Karpas-422 (cell line): Measurements from ENCODE around the gene CYP21A2. TPM values are rescaled to one million over a fixed set of nuclear protein-coding genes. Genes with fewer than 3 reads are reported as not detected.

Source experiments
- DNase-seq: peaks from one replicate; pipeline ENCODE4 v3.0.0-alpha.2; 2015
- H2AFZ ChIP-seq: fragments of 200-600 bp; sonication (generic); 2 replicates; pipeline ENCODE4 v1.6.1; 2014; ENCODE audit warnings: antibody characterized with exemption, low read length, mixed read lengths
- H3K27ac ChIP-seq: fragments of 200-600 bp; sonication (generic); 2 replicates; pipeline ENCODE4 v1.5.1; 2014; ENCODE audit warnings: mild to moderate bottlenecking, low read length, moderate library complexity
- H3K27me3 ChIP-seq: fragments of 200-600 bp; sonication (generic); 2 replicates; pipeline ENCODE4 v1.6.1; 2014; ENCODE audit warnings: low read length, mixed read lengths
- H3K36me3 ChIP-seq: fragments of 200-600 bp; sonication (generic); 2 replicates; pipeline ENCODE4 v1.6.1; 2014; ENCODE audit warnings: low read length, mixed read lengths; ENCODE audit not compliant: insufficient read depth
- H3K4me1 ChIP-seq: fragments of 200-600 bp; sonication (generic); 2 replicates; pipeline ENCODE4 v1.6.1; 2014; ENCODE audit warnings: mild to moderate bottlenecking, low read length, mixed read lengths
- H3K4me2 ChIP-seq: fragments of 200-600 bp; sonication (generic); 2 replicates; pipeline ENCODE4 v1.6.1; 2014; ENCODE audit warnings: low read length, low read depth, mild to moderate bottlenecking; ENCODE audit not compliant: poor library complexity, severe bottlenecking
- H3K4me3 ChIP-seq: fragments of 200-600 bp; sonication (generic); 2 replicates; pipeline ENCODE4 v1.5.1; 2014; ENCODE audit warnings: mild to moderate bottlenecking, antibody characterized with exemption, low read length, mixed read lengths
- H3K79me2 ChIP-seq: fragments of 200-600 bp; sonication (generic); 2 replicates; pipeline ENCODE4 v1.6.1; 2014; ENCODE audit warnings: mild to moderate bottlenecking, low read length, mixed read lengths
- H3K9ac ChIP-seq: fragments of 200-600 bp; sonication (generic); 2 replicates; pipeline ENCODE4 v1.6.0; 2014; ENCODE audit warnings: low read length
- H3K9me2 ChIP-seq: fragments of 200-600 bp; sonication (generic), shearing (Covaris generic); replicated peaks from 2 replicates; pipeline ENCODE4 v1.6.0; 2014; ENCODE audit warnings: mild to moderate bottlenecking, low read length, moderate library complexity; ENCODE audit not compliant: insufficient read depth
- H3K9me3 ChIP-seq: fragments of 300-700, 200-600 bp; sonication (generic); 2 replicates; pipeline ENCODE4 v1.6.1; 2014; ENCODE audit warnings: low read length, mixed read lengths
- H4K20me1 ChIP-seq: fragments of 200-600 bp; sonication (generic); 2 replicates; pipeline ENCODE4 v1.6.1; 2014; ENCODE audit warnings: mild to moderate bottlenecking, antibody characterized with exemption, low read length, low read depth; ENCODE audit not compliant: insufficient read depth
- total RNA-seq: library from RNA; depleted of rRNA; stranded (reverse); fragments of >200 nt; shearing (Covaris generic); gene quantifications from 2 replicates; pipeline ENCODE4 v1.2.3, GENCODE V29; 2014; ENCODE audit warnings: low replicate concordance

Gene CYP21A2
- total RNA-seq, 1 experiment from 2014 or later = not detected

DNA sequence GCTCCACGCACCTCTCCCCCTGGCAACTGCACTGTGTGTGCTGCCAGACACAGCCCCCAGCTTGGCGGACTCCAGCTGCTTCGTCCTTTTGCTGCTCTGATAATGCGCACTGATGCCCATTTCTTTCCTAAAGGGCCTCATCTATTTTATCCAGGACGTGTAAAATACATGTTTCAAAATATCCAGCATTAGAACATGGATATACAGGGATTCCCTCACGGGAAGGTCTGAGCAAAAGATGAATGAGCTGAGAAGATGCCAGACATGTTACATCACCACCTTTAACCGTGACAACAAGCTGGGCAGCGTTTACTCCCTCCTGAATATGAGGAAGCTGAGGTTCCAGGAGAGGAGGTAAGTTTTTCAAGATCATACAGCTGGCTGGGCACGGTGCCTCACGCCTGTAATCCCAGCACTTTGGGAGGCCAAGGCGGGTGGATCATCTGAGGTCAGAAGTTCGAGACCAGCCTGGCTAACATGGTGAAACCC, 38.1 kb downstream of the CYP21A2 start:
- no peak overlapping the region for H3K4me2 ChIP-seq
- H3K4me1 ChIP-seq = no peaks in the 10 kb centered on the region
- H2AFZ ChIP-seq = no peak overlapping the region
- DNase-seq = no peak
- no peaks in the 10 kb centered on the region for H3K9me3 ChIP-seq
- no peak overlapping the region for H3K9ac ChIP-seq
- no peaks in the 10 kb centered on the region for H4K20me1 ChIP-seq
- H3K27ac ChIP-seq = no peak overlapping the region
- H3K9me2 ChIP-seq = no peaks in the 10 kb centered on the region
- H3K79me2 ChIP-seq = no peaks in the 10 kb centered on the region
- H3K4me3 ChIP-seq = no peak overlapping the region
- no peaks in the 10 kb centered on the region for H3K27me3 ChIP-seq
- no peaks in the 10 kb centered on the region for H3K36me3 ChIP-seq

DNA sequence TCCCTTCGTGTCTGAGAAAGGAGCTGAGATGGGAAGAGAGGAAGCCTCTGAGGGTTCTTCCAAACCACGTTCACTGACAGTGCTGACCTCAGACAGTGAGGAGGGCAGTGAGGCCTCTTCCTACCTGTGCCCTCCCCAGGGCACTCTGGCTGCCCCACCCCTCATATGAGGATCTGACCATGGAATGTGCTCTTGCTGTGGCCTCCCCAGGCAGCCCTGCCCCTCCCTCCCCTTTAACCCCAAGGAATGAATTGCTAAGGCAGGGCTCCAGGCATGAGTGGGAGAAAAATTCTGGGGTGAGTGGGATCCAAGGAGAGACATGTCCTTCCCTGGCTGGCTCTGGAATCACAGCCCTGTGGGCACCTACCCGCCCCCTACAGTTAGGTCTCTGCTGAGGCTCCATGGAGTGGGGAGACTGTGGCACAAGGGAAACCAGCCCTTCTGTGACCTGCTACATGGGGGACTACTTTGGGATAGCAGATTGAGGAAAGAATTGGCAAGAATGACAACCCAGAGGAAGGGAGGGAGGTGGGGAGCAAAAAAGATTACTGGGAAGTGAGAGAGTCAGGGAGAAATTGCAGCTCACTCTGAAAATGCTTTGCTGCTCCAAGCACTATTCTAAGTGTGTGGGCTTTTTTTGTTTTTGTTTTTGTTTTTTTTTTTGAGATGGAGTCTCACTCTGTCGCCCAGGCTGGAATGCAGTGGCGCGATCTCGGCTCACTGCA, 41.5 kb downstream of the CYP21A2 start:
- Histone ChIP-seq H3K4me2 (no peak overlapping the region), H3K79me2 (no peaks in the 10 kb centered on the region), H3K9ac (no peak overlapping the region)

DNA sequence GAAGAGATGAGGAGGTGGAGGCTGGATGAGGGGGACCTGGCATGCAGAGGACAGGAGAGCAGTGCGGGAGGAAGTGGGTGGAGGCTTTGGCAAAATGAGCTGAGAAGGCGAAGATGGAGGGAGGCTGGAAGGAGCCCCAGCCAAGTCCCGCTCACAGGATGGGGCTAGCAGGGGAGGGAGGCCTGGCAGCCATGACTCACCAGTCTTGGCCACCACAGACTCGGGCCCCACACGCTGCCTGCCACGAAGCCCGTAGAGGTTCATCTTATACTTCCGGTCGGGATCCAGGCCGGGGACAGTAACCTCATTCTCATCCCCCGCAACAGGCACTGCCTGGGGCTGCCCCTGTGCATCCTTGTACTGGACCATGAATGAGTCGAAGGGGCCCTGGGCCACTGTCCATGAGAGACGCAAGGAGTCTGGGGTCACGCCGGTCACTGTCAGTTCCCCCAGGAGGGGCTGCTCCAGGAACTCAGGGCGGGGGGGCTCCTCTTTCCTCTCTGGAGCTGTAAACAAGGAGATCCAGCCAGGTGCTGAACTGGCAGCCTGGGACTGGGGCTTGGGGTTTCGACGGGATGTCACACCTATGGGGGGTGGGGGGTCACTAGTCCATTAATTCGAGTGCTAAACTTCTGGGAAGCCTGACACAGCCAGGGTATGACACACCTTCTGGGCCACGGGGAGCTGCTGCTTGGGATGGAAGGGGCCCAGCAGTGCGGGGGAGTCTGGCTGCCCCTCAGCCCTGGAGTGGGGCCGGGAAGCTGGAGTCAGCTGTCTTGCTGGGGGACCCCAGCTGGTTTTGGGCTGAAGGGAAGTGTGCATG, 43.2 kb downstream of the CYP21A2 start:
- no peak for DNase-seq
- no peaks in the 10 kb centered on the region for H3K9me2 ChIP-seq
- H2AFZ ChIP-seq = no peak overlapping the region
- H3K27ac ChIP-seq = no peak overlapping the region
- no peak overlapping the region for H3K4me3 ChIP-seq
- peaks cover 9% of the 10 kb centered on the region for H3K4me1 ChIP-seq
- H3K36me3 ChIP-seq = no peaks in the 10 kb centered on the region
- no peak overlapping the region for H3K4me2 ChIP-seq
- H3K79me2 ChIP-seq = no peaks in the 10 kb centered on the region
- no peaks in the 10 kb centered on the region for H3K27me3 ChIP-seq
- H3K9ac ChIP-seq = no peak overlapping the region
- no peaks in the 10 kb centered on the region for H3K9me3 ChIP-seq
- no peaks in the 10 kb centered on the region for H4K20me1 ChIP-seq

More for the DNA sequence above, 41.5 kb downstream of the CYP21A2 start:
- H3K9me2 ChIP-seq = no peaks in the 10 kb centered on the region
- H4K20me1 ChIP-seq = no peaks in the 10 kb centered on the region
- H3K4me1 ChIP-seq = no peaks in the 10 kb centered on the region
- no peaks in the 10 kb centered on the region for H3K36me3 ChIP-seq
- no peak overlapping the region for H3K4me3 ChIP-seq
- no peak overlapping the region for H2AFZ ChIP-seq
- DNase-seq = no peak
- H3K9me3 ChIP-seq = no peaks in the 10 kb centered on the region
- no peaks in the 10 kb centered on the region for H3K27me3 ChIP-seq
- H3K27ac ChIP-seq = no peak overlapping the region

DNA sequence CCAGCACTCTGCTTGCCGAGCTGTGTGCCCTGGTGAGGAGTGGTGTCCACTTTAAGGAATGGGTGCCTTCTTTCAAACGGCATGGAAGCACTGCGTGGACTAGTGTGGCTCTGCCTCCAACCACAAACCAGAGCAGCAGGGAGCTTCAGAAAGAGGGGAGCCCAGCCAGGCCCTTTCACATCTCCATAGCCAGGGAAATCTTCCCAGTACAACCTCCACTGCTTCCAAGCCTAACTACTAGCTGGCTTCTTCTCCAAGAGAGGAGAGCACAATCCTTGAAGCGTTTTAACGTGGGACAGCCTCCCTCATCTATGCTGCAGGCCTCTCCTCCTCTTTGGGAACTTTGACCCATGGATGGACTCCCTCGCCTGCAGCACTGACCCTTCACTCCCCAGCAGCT, 44.3 kb downstream of the CYP21A2 start:
- DNase-seq = no peak
- no peaks in the 10 kb centered on the region for H3K9me2 ChIP-seq
- no peak overlapping the region for H2AFZ ChIP-seq
- no peak overlapping the region for H3K4me2 ChIP-seq
- peaks cover 9% of the 10 kb centered on the region for H3K4me1 ChIP-seq
- H4K20me1 ChIP-seq = no peaks in the 10 kb centered on the region
- no peaks in the 10 kb centered on the region for H3K79me2 ChIP-seq
- H3K9ac ChIP-seq = no peak overlapping the region
- no peaks in the 10 kb centered on the region for H3K36me3 ChIP-seq
- no peak overlapping the region for H3K27ac ChIP-seq
- no peaks in the 10 kb centered on the region for H3K9me3 ChIP-seq
- H3K27me3 ChIP-seq = no peaks in the 10 kb centered on the region
- no peak overlapping the region for H3K4me3 ChIP-seq

DNA sequence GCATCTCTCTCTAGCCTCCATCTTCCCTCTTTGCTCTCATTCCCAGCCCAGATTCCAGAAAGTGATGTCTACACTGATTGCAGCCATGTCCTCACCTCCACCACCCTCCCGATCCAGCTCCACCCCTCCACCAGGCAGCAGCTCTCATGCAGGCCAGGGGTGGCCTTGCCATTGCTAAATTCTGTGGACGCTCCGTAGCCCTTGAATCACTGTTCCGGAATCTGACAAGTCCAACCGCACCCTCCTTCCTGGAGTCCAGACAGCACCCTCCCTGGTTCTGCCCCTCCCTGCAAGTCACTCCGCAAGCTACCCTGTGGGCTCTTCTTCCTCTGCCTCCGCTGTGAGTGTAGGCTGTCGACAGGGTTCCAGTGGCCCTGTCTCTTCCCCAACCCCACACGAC, 44.7 kb downstream of the CYP21A2 start:
- Histone ChIP-seq H2AFZ (no peak overlapping the region), H4K20me1 (no peaks in the 10 kb centered on the region), H3K4me2 (no peak overlapping the region), H3K4me3 (no peak overlapping the region), H3K4me1 (peaks cover 9% of the 10 kb centered on the region), H3K9me3 (no peaks in the 10 kb centered on the region), H3K36me3 (no peaks in the 10 kb centered on the region), H3K9me2 (no peaks in the 10 kb centered on the region), H3K79me2 (no peaks in the 10 kb centered on the region), H3K27me3 (no peaks in the 10 kb centered on the region), H3K27ac (no peak overlapping the region), H3K9ac (no peak overlapping the region)
- no peak for DNase-seq

GRCh38 chr6:32083812-32084768, 45.9 kb downstream of the CYP21A2 start:
- H3K36me3 ChIP-seq = no peaks in the 10 kb centered on the region
- no peaks in the 10 kb centered on the region for H3K9me2 ChIP-seq
- H4K20me1 ChIP-seq = no peaks in the 10 kb centered on the region
- no peaks in the 10 kb centered on the region for H3K79me2 ChIP-seq
- no peak overlapping the region for H3K4me3 ChIP-seq
- H3K27me3 ChIP-seq = no peaks in the 10 kb centered on the region
- H3K4me2 ChIP-seq = no peak overlapping the region
- no peak overlapping the region for H3K27ac ChIP-seq
- no peak for DNase-seq
- H3K9ac ChIP-seq = no peak overlapping the region
- H2AFZ ChIP-seq = no peak overlapping the region
- H3K9me3 ChIP-seq = no peaks in the 10 kb centered on the region
- H3K4me1 ChIP-seq = peaks cover 9% of the 10 kb centered on the region

DNA sequence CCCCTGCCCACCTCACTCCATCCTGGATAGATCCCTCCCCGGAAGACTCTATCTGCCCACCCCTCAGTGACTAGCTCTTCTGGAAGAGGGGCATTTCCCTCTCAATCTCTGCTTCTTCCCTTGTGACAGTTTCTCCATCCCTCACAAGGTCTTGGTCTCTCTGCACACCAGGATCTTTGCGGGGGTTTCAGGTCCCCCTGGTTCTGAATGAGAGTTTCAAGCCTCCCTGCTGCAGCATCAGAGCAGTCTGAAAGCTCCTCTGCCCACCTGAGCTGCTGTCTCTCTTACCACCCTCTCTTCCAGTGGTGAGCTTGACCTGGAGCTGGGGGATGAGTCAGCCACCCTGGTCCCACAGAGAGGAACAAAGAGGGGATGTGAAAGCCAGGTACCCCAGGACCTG, 46.6 kb downstream of the CYP21A2 start:
- no peaks in the 10 kb centered on the region for H3K9me2 ChIP-seq
- H3K4me3 ChIP-seq = no peak overlapping the region
- no peak for DNase-seq
- no peaks in the 10 kb centered on the region for H3K79me2 ChIP-seq
- peaks cover 9% of the 10 kb centered on the region for H3K4me1 ChIP-seq
- no peaks in the 10 kb centered on the region for H3K36me3 ChIP-seq
- no peak overlapping the region for H3K9ac ChIP-seq
- no peaks in the 10 kb centered on the region for H3K27me3 ChIP-seq
- H3K9me3 ChIP-seq = no peaks in the 10 kb centered on the region
- no peak overlapping the region for H3K27ac ChIP-seq
- no peak overlapping the region for H2AFZ ChIP-seq
- no peaks in the 10 kb centered on the region for H4K20me1 ChIP-seq
- H3K4me2 ChIP-seq = no peak overlapping the region
